H7 (cell line): ENCODE measurements around the gene TMED6. TPM values are rescaled to one million over a fixed set of nuclear protein-coding genes. Genes with fewer than 3 reads are reported as not detected.
"Not testable (repeated sequence)": the region's sequence is repeated elsewhere in the genome, so short reads cannot be mapped to it uniquely, and the experiment has no call there.

Experiments
- DNase-seq: peaks from one replicate; pipeline ENCODE4 v3.0.0; 2012
- H3K27me3 ChIP-seq: 2 replicates; pipeline ENCODE4 v1.6.0; 2011; ENCODE audit warnings: mild to moderate bottlenecking, low read length; ENCODE audit not compliant: control insufficient read depth, insufficient read depth
- H3K36me3 ChIP-seq: replicated peaks from 2 replicates; pipeline ENCODE4 v1.5.1; 2011; ENCODE audit warnings: low read length; ENCODE audit not compliant: control insufficient read depth, insufficient read depth
- H3K4me3 ChIP-seq: 2 replicates; pipeline ENCODE4 v1.5.1; 2011; ENCODE audit warnings: low read depth, mild to moderate bottlenecking, control low read depth, low read length, moderate library complexity; ENCODE audit not compliant: insufficient read depth
- total RNA-seq: library from RNA; depleted of rRNA; stranded (reverse); fragments of >200 nt; shearing (Covaris generic); gene quantifications from 2 replicates; pipeline ENCODE4 v1.2.3, GENCODE V29; 2014; rRNA removed

TMED6 gene
- total RNA-seq, 1 experiment from 2014 or later = not detected

GRCh38 chr16:69309316-69309715, 42.3 kb downstream of the TMED6 start:
- H3K36me3 ChIP-seq = peaks cover under 1% of the 10 kb centered on the region
- H3K27me3 ChIP-seq = no peaks in the 10 kb centered on the region
- no peak overlapping the region for H3K4me3 ChIP-seq
- DNase-seq = no peak

DNA sequence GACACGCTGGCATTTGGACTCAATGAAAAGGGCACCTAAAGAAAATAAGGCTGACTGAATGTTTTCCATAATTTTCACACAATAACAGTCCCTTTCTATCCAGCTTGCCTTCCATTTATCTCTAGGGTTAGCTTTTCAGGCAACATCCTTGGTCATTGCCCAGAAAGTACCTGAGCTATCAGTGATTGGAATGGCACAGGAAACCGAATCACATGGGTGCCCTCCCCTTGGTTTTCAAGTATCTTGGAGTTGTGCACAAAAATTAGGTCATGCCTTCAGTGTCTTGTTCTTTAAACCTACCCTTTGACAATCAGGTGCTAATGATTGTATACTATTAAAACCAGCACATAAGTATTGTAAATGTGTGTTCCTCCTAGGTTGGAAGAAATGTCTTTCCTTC, 43.7 kb downstream of the TMED6 start:
- H3K36me3 ChIP-seq = no peaks in the 10 kb centered on the region
- no peak overlapping the region for H3K4me3 ChIP-seq
- no peak for DNase-seq
- no peaks in the 10 kb centered on the region for H3K27me3 ChIP-seq

DNA sequence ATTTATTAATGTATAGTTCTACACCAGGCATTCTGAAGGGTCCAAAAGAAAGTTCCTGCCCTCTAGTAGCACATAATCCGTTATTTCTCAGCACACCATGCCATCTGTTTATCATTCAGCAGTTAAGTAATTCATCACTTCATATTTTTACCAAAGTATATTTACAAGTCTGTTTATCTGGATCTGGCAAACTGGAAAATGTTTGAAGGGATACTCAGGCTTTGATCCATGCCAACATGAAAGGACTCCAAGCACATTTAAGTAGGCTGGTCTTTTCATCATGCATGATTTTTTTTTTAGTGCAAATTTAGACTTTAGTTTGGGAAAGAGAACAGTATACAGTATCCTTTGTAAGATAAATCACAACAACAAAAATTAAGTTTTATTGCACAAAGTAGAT, 44.5 kb downstream of the TMED6 start:
- H3K36me3 ChIP-seq = no peaks in the 10 kb centered on the region
- no peaks in the 10 kb centered on the region for H3K27me3 ChIP-seq
- no peak overlapping the region for H3K4me3 ChIP-seq
- no peak for DNase-seq

DNA sequence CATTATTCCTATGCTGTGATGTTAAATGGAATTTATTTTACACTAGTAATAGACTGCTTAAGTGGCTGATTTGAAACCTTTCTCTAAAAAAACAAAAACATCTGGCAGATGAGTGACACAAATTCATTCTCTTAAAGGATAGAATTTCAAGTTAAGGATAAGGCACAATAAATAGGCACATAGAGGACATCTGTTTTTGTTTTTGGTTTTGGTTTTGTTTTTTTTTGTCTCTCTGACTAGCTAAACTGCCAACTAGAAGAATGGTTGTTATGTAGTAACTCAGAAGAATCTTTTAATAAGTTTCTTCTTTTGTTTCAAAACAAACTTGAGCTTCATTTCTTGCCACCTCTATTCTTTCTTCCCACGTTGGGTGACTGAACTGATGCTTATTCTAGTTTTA, 45.6 kb downstream of the TMED6 start:
- no peaks in the 10 kb centered on the region for H3K27me3 ChIP-seq
- no peaks in the 10 kb centered on the region for H3K36me3 ChIP-seq
- H3K4me3 ChIP-seq = no peak overlapping the region
- no peak for DNase-seq

DNA sequence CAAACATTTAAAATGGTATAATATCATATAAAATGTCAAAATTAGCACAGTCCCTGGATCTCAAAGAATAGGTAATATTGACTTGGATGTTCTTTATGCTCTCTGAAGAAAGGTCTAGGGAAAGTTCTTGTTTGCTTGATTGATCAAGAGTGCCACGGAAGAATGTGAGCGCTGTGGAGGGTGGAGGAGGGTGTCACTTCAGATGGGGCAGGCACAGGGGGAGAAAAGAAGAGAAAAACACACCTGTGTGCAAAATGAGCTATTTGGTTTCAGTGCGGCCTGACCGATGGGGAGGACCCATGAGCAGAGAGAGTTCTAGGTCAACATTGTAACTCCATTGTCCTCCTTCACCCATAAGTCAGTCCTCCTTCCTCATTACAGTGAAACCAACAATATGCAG, 49.3 kb downstream of the TMED6 start:
- no peak for DNase-seq
- Histone ChIP-seq H3K27me3 (no peaks in the 10 kb centered on the region), H3K4me3 (no peak overlapping the region), H3K36me3 (peaks cover 4% of the 10 kb centered on the region)

DNA sequence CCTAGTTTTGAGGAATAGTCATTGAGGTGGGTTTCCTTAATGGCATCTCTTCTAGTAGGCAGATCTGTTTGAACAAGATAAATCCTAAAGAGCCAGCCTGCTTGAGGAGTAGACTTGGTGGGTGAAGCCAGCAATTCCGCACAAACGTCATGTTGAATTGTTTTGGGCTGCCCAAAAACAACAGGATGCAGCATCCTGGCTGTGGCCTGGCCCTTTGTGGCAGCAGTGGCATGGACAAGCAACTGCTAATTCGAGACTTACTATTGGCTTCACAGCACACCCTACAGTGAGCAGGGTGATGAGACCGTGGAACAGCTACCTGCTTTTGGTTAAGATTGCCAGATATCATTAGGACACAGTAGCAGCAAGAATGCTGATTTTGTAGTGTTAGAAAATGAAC, 49.7 kb downstream of the TMED6 start:
- H3K27me3 ChIP-seq = no peaks in the 10 kb centered on the region
- DNase-seq = no peak
- H3K36me3 ChIP-seq = peaks cover 4% of the 10 kb centered on the region
- H3K4me3 ChIP-seq = no peak overlapping the region

DNA sequence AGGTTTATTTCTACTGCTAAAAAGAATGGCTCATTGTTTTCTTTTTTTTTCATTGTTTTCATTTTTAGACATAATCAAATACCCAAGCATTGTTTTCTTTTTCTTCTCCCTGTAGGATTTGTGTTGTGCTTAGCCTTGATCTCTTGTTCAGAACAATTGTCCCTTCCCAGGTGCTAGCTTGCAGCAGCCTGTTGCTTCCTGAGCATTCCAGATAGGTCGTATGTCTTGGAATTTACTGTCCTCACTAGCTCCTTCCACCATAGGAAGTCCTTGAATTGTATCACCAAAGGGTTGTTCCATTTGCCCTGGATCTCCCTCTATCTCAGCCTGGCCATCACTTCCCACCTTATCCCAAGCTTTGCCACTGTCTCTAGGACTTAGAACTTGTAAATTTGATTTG, 50.4 kb downstream of the TMED6 start:
- peaks cover 4% of the 10 kb centered on the region for H3K36me3 ChIP-seq
- H3K4me3 ChIP-seq = no peak overlapping the region
- no peaks in the 10 kb centered on the region for H3K27me3 ChIP-seq
- no peak for DNase-seq

DNA sequence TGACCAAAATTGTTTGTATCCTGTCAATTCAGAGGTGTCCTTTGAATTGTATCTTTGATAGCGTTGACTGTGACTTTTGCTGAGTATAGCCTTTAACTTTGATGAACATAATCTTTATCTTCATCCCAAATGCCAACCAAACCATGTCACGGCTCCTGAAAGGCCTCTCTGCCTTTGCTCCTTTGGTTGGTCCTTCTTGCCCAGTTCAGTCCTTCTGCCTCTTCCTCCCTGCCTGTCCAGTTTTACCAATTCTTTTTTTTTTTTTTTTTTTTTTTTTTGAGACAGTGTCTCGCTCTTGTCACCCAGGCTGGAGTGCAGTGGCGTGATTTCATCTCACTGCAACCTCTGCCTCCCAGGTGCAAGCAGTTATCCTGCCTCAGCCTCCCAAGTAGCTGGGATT, 53.3 kb downstream of the TMED6 start:
- no peak overlapping the region for H3K4me3 ChIP-seq
- DNase-seq = no peak
- peaks cover 4% of the 10 kb centered on the region for H3K36me3 ChIP-seq
- no peaks in the 10 kb centered on the region for H3K27me3 ChIP-seq

- not testable (repeated sequence) for H3K4me3 ChIP-seq, DNase-seq, H3K36me3 ChIP-seq, H3K27me3 ChIP-seq
Measured at GRCh38 chr16:69296771-69297170, 54.8 kb downstream of the TMED6 start.

DNA sequence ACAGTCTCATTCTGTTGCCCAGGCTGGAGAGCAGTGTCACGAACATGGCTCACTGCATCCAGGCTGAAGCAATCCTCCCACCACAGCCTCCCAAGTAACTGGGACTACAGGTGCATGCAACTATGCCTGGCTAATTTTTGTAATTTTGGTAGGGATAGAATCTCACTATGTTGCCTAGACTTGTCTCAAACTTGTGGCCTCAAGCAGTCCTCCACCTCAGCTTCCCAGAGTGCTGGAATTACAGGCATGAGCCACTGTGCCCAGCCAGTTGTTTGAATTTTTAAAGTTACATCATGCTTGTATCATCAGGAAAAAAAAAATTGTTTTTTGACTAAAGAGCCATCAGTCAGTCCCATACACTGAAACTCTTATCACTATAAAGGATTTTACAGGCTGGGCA, 57.5 kb downstream of the TMED6 start:
- no peak for DNase-seq
- Histone ChIP-seq H3K4me3 (no peak overlapping the region), H3K36me3 (no peaks in the 10 kb centered on the region; the same call in 1 of the 2 replicates), H3K27me3 (no peaks in the 10 kb centered on the region)

DNA sequence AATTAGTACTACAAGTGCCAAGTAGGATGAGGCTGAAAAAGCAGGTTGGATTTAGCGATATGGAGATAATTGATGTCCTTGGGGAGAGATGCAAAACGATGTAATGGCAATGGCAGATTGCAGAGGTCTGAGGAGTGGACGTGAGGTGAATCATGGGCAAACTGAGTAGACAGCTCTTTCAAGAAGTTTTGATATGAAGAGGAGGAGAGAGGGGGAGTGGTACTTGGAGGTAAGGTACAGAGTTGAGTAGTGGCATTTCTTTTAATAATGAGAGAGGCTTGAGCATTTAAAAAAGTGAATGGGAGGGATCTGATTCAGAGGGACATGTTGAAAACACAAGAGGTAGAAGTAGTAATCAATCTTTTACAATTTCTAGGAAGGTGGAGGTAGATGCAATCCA, 58.2 kb downstream of the TMED6 start:
- Histone ChIP-seq H3K36me3 (no peaks in the 10 kb centered on the region; the same call in none of the 2 replicates), H3K27me3 (no peaks in the 10 kb centered on the region), H3K4me3 (no peak overlapping the region)
- DNase-seq = no peak

Other genes with a start within 250 kb of the TMED6 start
- 6.0 and 16.3 TPM in 2 replicates for gene HAS3, start 246.1 kb downstream of the TMED6 start, total RNA-seq
- gene CHTF8, start 219.2 kb downstream of the TMED6 start, total RNA-seq = 98.1 and 113 TPM in 2 replicates
- gene UTP4, start 219.1 kb downstream of the TMED6 start, total RNA-seq = 20.0 and 27.7 TPM in 2 replicates
- gene SNTB2, start 164.6 kb downstream of the TMED6 start, total RNA-seq = 7.9 and 13.1 TPM in 2 replicates
- 28.2 and 33.2 TPM in 2 replicates for gene VPS4A, start 40.4 kb downstream of the TMED6 start, total RNA-seq
- gene PDF, start 21.2 kb downstream of the TMED6 start, total RNA-seq = 23.9 and 25.3 TPM in 2 replicates
- 63.1 and 71.0 TPM in 2 replicates for gene COG8, start 12.2 kb downstream of the TMED6 start, total RNA-seq
- gene NIP7, start 12.0 kb downstream of the TMED6 start, total RNA-seq = 30.7 and 31.0 TPM in 2 replicates
- 15.6 and 16.2 TPM in 2 replicates for gene TERF2, start 34.2 kb upstream of the TMED6 start, total RNA-seq
- gene CYB5B, start 72.8 kb upstream of the TMED6 start, total RNA-seq = 78.4 and 103 TPM in 2 replicates
- gene NFAT5, start 214.2 kb upstream of the TMED6 start, total RNA-seq = 7.0 and 10.9 TPM in 2 replicates